Epithelial cell of prostate (primary cell): ENCODE measurements around the gene GLIS1.

ENCODE experiments used
- DNase-seq: peaks from one replicate; pipeline ENCODE4 v3.0.0-alpha.2; 2011; ENCODE audit warnings: low read depth, low spot score
- H3K27ac ChIP-seq: fragments of 450-650 bp; 2 replicates; pipeline ENCODE4 v1.5.1; 2017; ENCODE audit warnings: mild to moderate bottlenecking

GLIS1 gene

DNA sequence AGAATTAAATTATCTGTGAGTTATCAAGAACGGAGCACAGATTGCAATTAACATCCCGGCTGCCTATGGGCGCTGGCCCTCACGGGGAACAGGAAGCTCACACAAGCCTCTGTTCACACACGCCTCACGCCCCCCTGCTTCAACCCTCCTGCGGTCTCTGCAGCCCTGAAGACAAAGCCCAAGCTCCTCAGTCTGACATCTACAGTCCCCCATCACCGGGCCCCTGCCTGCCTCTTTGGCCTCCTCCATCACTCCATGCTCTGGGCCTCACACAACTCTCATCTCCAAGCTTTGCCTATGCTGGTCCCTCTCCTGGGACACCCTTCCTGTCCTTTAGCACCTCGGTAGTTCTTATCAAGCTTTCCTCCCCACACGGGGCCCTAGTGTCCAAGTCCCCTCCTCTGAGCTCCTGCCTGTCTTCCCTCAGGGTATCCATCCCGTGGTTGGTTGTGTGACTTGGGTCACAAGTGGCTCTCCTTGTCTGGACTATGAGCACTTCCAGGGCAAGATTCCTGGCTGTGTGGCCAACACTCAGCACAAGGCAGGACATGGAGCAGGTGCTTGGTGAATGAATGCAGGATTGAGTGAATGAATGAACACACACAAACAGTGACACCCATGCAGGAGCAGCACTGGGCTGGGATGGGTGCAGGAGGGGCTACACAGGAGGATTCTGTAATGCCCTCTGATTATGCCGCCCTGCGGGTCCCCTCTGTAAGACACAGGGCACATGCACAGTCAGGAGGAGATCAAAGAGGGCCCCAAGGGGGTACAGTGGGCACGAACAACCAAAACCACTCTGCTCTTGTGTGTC lies 163.6 kb downstream of the GLIS1 start:
- DNase-seq: no peak
- no peak overlapping the region for H3K27ac ChIP-seq

DNA sequence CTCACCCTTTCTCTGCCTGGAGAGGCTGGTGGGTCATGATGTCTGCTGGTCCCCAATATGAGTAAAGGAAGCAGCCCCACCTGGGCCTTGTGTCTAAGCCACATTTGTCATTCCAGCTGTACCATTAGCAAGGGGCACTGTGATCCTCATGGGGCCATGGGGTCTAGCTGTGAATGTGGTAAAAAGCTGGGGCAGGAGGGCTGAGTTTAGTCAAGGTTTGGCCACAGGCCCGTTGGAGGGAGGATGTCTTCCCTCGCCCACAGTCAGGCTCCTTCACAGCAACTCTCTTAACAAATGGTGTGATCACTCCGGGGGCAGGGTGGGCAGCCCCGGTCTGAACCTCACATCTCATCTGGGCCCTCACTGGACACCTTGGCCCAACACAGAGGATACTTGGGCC lies 164.3 kb downstream of the GLIS1 start:
- no peak overlapping the region for H3K27ac ChIP-seq
- DNase-seq: no peak

DNA sequence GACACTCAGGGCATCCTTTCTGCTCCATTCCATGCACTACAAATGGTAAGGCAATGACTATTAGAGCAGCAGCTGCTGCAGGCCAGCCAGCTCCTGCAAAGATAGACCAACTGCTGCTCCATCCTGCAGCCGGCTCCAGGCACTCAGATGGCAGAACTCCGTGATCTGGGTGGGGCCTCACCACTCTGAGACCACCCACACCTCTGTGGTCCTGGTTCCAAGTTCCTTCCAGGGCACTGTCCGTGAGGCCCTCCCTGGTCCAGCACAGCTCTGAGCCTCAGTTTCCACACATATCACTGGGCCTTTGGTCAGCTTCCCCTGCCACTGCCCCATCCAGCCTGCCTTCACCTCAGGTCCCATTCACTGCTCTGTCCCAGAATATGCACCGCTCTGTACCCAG lies 165.0 kb downstream of the GLIS1 start:
- no peak for DNase-seq
- H3K27ac ChIP-seq: no peak overlapping the region

DNA sequence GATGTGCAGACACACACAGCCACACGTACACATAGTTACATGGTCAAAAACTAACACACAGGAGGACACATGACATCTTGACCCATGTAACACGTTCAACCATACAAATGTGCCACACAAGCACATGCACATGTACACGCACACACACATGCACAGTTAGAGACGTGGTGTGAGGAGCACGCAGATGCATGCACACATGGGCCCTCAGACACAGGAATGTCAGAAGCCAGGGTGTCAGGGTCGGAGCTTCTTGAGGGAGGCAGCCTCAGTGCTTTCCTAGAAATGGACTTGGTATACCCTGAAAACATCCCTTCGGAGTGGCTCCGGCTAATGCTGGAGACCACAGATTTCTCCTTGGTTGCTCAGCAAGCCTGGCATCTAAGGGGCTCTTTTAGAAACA lies 165.4 kb downstream of the GLIS1 start:
- H3K27ac ChIP-seq: no peak overlapping the region
- DNase-seq: no peak

DNA sequence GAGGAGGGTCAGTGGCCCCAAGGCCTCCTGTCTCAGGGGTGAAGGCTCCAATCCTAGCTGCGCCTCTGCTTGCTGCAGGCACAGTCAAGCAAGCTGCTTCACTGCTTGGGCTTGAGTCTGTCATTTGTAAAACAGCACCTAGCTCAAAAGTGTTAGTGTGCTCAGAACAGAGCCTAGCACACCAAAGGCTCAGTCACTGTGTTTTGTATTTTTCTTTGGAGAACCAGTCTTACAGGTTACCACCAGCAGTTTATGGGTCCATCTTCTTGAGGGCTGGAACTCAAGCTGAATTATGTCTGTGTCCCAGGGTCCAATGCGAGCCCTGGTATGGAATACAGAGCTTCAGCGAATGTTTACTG lies 166.2 kb downstream of the GLIS1 start:
- no peak for DNase-seq
- H3K27ac ChIP-seq: peak overlapping the region; percentile 55

DNA sequence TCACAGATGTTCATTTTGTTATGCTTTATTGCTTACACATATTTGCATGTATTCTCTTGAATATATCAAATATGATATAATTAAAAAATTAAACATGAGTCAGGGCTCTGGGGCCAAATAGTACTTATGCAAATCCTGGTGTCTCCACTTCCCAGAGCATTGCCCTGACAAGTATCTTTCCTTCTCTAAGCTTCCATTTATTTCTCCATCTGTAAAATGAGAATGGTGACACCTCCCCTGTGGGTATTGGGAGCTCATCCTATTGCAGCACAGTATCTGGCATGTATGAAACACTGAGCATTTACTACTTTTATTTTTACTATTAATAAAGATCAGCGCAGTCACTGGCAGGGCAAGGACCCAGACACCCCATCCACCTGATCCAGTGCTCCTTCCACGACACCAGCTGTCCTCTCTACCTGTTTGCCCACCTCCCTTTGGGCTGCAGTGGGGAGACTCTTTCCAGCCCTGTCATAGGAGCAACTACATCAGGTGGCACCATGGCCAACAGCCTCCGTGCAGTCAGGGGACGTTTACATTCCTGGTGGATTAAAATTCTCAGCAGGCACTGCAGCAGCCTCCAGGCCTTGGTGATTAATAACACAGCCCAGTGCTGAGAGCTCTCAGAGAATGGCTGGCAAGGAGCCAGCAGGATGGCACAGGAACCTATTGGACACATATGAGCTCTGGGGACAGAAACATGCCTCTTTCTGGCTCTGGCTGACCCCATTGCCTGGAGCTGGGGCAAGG lies 166.7 kb downstream of the GLIS1 start:
- DNase-seq: peak; percentile 57
- peak overlapping the region; percentile 55 for H3K27ac ChIP-seq

DNA sequence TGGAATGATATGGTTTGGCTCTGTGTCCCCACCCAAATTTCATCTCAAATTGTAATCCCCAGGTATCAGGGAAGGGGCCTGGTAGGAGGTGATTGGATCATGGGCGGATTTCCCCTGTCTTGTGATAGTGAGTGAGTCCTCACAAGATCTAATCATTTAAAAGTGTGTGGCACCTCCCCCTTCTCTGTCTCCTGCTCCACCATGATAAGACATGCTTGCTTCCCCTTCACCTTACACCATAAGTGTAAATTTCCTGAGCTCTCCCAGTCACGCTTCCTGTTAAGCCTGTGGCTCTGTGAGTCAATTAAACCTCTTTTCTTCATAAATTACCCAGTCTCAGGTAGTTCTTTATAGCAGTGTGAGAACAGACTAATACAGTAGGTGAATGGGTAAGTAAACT lies 170.4 kb downstream of the GLIS1 start:
- no peak for DNase-seq
- H3K27ac ChIP-seq: no peak overlapping the region

DNA sequence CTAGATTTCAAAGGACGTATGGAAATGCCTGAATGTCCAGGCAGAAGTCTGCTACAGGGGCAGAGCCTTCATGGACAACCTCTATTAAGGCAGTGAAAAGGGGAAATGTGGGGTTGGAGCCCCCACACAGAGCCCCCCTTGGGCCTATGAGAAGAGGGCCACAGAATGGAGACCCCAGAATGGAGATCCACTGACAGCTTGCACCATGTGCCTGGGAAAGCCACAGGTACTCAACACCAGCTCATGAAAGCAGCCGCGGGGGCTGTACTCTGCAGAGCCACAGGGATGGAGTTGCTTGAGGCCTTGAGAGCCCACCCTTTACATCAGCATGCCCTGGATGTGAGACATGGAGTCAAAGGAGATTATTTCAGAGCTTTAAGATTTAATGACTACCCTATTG lies 171.1 kb downstream of the GLIS1 start:
- no peak for DNase-seq
- H3K27ac ChIP-seq: no peak overlapping the region

DNA sequence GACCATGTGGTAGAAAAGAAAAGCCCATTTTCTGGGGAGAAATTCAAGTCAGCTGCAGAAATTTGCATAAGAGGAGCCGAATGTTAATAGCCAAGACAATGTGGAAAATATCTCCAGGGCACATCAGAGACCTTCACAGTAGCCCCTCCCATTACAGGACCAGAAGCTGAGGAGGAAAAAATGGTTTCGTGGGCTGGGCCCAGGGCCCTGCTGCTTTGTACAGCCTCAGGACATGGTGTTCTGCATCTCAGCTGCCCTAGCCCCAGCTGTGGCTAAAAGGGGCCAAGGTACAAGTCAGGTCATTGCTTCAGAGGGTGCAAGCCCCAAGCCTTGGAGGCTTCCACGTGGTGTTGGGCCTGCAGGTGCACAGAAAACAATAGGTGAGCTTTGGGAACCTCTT lies 171.5 kb downstream of the GLIS1 start:
- DNase-seq: no peak
- H3K27ac ChIP-seq: no peak overlapping the region

DNA sequence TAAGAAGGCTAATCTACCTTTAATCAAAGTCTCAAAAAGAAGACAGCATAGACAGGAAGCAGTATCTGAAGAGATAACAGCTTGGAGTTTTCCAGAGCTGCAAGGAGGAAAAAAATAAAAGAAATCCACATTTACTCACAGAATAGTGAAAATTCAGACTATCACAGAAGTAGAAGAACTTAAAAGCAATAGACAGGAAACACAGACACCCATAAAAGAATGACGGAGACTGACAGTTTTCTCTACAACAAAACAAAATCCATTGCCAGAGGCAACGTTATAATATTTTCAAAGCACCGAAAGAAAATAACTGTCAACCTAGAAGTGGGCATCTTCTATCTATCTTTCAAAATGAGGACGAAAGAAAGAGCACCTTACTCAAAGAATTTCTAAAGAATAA lies 175.4 kb downstream of the GLIS1 start:
- no peak overlapping the region for H3K27ac ChIP-seq
- DNase-seq: no peak

DNA sequence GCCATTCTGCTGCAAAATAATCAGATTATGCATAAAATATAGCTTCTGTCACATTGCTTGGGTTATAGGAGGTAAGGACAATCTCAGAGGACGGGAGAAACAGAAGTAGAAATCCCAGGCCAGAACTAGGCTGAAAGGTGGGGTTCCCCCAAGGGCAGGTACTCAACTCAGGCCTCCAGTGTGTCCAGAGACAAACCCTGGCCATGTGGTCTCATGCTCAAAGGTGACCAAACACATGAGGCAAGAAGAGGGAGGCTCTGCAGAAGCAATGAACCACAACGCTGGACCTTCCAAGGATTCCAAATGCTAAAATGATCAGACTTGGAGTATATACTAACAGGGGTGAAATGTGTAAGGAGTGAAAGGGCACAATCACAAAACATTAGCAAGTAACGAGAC lies 176.0 kb downstream of the GLIS1 start:
- no peak overlapping the region for H3K27ac ChIP-seq
- DNase-seq: no peak

DNA sequence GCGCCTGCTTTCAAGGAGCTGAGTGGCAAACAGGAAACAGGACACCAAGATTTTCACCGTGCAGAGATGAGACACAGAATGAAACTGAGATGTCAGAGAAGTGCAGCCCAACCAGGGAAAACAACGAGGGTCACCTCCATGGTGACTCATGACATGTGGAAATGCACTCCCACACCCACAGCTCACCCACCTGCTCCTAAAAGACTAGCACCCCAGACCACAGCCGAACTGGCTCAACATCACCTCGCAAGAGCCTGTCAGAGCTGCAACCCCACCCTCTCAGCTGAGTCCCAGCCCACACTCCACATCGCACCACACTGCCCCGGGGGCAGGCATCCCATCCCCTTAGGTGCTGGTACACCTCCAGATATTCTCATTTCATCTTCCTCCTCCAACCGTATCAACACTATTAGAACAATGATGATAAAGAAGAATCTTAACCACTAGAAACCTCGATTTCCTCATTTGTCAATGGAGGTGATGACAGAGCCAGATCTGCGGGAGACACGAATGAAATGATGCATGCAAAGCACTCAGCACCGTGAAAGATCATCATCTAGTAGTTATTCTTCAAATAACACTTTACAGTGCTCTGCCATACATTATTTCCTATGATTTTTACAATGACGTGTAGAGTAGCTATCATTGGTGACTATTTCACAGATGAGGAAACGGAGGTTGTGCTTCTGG lies 176.5 kb downstream of the GLIS1 start:
- no peak overlapping the region for H3K27ac ChIP-seq
- no peak for DNase-seq

DNA sequence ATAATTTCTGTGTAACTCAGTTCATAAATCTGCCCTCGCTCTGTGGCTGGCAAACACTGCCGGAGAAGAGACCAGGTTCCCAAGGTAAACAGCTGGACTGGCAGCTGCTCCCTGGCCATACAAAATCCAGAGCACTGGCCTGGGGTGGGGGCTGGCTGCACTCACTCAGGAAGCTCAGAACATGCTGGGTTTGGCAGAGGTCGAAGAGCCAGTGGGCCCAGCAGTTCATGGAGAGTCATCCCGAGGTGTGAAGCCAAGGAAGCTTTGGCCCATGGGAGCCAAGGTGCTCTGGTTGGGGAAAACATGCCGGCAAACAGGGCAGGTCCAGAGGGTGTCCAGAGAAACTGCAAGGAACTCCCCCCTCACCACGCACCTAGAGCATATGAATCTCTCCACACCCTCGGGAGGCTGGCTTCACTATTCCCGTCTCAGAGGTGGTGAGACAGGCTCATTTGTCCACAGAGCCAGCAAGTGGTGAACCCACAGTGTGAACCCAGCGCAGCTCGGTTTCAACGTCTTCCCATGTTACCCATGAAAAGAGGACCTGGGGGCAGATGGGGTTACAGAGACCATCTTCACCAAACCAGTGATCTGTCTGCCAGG lies 177.4 kb downstream of the GLIS1 start:
- no peak overlapping the region for H3K27ac ChIP-seq
- DNase-seq: no peak

DNA sequence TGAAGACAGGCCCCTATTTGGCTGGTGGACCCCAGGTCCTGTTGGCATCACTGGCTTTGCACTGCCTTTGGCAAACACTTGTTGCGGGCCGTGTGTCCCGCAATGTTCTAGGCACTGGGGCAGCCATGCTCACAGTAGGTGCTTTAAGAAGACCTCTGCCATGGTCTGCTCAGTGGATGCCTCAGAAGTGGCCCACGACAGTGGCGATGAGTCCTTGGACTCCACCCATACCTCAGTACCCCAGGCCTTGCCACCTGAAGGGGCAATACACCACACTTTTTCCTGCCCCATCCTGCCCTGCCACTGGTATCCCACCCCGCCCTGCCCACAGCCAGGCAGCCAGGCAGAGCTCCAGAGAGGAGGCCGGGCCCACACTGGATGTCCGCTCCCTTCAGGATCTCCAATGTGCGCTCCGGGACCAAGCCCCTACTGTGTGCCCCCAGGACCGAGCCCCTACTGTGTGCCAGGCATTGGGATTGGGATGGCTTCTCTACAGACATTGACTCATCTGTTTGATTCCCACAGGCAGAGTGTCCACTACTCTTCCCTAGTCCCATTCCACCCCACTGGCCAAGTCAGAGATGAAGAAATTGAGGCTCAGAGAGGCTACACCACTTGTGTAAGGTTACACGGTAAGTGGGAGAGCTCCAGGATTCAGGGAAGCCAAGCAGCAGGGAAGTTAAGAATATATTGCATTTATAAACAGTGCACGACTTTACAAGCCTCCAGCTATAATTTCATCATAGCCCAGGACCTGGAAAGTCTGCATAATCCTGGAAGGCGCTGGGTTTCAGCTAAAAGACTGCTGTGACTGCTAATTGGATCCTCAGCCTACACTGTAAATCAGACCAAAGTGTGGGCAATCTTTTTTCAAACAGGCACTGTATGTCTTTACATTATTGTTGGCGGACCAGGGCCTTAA lies 178.1 kb downstream of the GLIS1 start:
- DNase-seq: no peak
- H3K27ac ChIP-seq: no peak overlapping the region

DNA sequence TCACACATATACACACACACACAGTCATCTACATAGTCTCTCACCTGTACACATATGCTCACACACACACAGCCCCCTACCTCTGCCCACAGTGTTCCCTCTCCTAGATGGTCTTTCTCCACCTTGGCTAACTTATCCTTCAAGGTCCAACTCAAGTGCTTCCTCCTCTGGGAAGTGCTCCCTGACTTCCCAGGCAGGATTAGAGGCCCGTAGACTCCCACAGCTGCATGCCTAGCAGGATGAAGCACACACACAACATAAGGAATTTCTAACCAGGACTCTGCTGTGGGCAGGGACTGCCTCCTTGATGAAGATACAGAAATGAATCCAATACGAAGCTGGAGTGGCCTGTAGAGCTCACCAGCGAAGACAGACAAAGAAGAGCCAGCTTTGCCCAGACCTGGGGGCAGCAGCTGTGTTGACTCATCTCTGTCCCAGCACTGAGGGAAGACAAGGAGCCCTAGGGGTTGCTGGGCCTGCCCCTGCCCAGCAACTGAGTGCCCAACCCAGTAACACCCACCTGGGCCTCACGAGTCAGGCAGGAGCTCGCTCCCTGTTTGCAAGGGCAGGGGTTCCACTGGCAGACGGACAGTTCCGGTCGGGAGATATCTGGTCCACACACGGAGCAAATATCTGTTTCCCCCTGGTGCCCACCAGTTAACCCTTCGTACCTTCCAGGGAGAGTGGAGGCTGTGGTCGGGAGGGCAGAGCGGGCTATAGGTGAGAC lies 178.9 kb downstream of the GLIS1 start:
- DNase-seq: no peak
- no peak overlapping the region for H3K27ac ChIP-seq

DNA sequence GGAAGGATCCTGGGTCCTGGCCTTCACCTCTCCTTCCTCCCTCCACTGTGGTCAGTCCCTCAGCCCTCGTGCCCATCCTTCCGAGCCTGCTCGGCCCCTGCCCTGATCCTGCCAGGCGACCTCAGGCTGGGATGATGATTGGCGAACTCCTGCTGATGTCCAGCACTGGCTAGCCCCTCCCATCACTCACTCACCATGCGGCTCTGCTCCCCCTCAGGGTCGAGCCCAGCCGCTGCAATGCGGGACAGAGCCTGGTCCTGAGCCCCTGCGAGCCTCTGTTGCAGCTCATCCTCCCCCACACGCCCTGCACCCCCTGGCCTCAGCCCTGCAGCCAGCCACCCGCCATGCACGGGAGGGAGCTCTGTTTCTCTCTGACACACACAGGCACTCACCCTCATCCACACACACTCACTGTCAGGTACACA lies 179.6 kb downstream of the GLIS1 start:
- no peak for DNase-seq
- no peak overlapping the region for H3K27ac ChIP-seq

DNA sequence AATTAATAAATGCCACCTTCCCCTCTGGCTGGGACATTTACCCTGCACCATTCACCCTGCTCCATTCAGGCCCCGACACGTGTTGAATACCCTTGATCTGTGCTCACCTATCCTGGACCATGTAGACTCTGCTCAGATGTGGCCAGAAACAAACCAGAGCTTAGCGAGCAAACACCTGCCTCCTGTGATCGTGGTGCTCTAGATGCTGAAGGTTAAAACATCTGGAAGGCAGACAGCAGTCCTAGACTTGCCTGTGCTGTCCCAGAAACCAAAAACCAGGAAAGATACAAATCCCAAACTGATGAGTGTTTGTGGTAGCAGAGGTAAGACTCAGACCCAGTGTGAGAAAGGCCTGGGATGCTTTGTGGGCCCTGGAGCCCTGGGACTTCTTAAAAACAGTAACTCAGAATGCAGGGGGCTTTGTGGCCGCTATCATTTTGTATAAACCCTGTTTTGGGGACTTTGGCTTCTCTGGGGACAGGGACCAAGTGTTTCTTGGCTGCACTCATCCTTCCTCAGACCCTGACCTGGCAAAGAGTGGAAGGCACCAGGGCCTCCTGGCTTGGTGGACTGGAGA lies 180.1 kb downstream of the GLIS1 start:
- H3K27ac ChIP-seq: no peak overlapping the region
- DNase-seq: no peak

DNA sequence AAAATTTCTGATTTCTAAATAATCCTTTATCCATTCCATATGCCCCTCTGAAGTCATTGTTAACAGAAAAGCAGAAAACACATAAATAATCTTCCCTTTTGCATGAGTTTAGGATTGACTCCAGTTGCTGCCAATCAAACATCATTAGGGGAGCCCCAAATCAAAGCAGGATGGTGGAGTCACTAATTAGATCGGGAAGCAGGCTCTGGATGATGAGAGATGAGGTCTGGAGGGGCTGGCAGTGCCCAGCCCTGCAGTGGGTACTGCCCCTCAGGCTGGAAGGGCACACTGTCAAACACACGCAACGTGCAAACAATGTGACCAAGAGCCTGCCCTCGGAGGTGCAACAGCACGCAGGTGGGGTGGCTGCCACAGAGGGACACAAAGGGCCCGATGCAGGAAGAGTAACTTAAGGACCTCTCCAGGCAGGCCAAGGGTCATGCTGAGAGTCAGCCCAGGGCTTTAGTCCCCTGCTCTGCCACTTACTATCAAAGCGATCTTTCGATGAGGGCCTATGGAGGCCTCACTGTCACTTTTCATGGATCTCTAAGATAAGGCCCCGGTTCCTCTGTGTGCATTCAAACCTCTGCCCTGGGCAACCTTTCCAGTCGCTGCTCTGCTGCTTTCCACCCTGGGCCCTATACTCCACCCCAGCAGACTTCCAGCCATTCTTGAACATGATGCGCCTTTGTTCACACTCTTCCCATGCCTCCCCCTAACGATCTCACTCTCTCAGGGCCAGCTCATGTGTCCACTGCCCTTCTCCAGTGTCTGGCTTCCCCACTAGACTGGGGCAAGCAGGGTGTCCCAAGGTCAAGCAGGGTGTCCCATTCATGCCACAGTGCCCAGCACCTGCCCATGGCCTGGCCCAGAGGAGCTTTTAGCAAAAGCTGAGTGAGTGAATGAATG lies 180.9 kb downstream of the GLIS1 start:
- DNase-seq: no peak
- no peak overlapping the region for H3K27ac ChIP-seq
